SH-SY5Y (cell line): ENCODE data around the gene EPO.

ENCODE experiments used
- GATA2 ChIP-seq: IDR thresholded peaks from 2 replicates; pipeline ENCODE4 v1.6.1; 2011; ENCODE audit warnings: mild to moderate bottlenecking, low read depth, low read length
- GATA3 ChIP-seq: IDR thresholded peaks from 2 replicates; pipeline ENCODE4 v1.6.1; 2011; ENCODE audit warnings: low read depth, mild to moderate bottlenecking, low read length, moderate library complexity

- no peak for TF ChIP-seq GATA2
- TF ChIP-seq GATA3, result no peak
Observed at GRCh38 chr7:100735730-100736129, 15.5 kb downstream of the EPO start.
